WTC11 (cell line): ENCODE measurements around the gene HOXA1. TPM values are rescaled to one million over a fixed set of nuclear protein-coding genes. Genes with fewer than 3 reads are reported as not detected.
"Not testable (repeated sequence)": the region's sequence is repeated elsewhere in the genome, so short reads cannot be mapped to it uniquely, and the experiment has no call there.

Experiments used
- ATAC-seq: fragments of 200-7000 bp; cut with Tn5 transposase; 2 replicates; pipeline ENCODE4 v1.10.0; 2021; ENCODE audit warnings: mild to moderate bottlenecking, moderate library complexity
- CTCF ChIA-PET: fragments of 300-600 bp; sonication (Branson Sonifier 250); formaldehyde crosslinking; loops from one replicate; lab custom pipeline; 2021; ENCODE audit warnings: antibody characterized with exemption; lab: Charles Lee
- POLR2A ChIA-PET: fragments of 350-600 bp; sonication (Branson Sonifier 250); formaldehyde crosslinking; loops from one replicate; lab custom pipeline; 2021; ENCODE audit warnings: antibody characterized with exemption; lab: Charles Lee
- DNase-seq: peaks from one replicate; pipeline ENCODE4 v3.0.0; 2021; ENCODE audit warnings: low spot score
- H3K27ac Mint-ChIP-seq: 2 replicates; pipeline ENCODE4 v1.8.0; 2021; ENCODE audit warnings: mixed read lengths
- H3K27me3 Mint-ChIP-seq: 2 replicates; pipeline ENCODE4 v1.8.0; 2021; ENCODE audit warnings: low read depth, mild to moderate bottlenecking, moderate library complexity, mixed read lengths
- H3K36me3 Mint-ChIP-seq: 2 replicates; pipeline ENCODE4 v1.8.0; 2021; ENCODE audit warnings: mixed read lengths
- H3K4me1 Mint-ChIP-seq: 2 replicates; pipeline ENCODE4 v1.8.0; 2022; ENCODE audit warnings: mixed read lengths
- H3K4me3 Mint-ChIP-seq: 2 replicates; pipeline ENCODE4 v1.8.0; 2021; ENCODE audit warnings: mild to moderate bottlenecking, moderate library complexity, mixed read lengths
- H3K9me3 Mint-ChIP-seq: 2 replicates; pipeline ENCODE4 v1.8.0; 2021; ENCODE audit warnings: mixed read lengths
- ATF2 ChIP-seq: sonication (generic); formaldehyde crosslinking; IDR thresholded peaks from 2 replicates; pipeline ENCODE4 v1.8.1; 2022; ENCODE audit warnings: low read depth, missing genetic modification reagents, borderline replicate concordance
- CREM ChIP-seq: sonication (generic); formaldehyde crosslinking; IDR thresholded peaks from 2 replicates; pipeline ENCODE4 v1.8.1; 2022; ENCODE audit warnings: mild to moderate bottlenecking, missing genetic modification reagents, moderate library complexity
- ETV6 ChIP-seq: sonication (generic); formaldehyde crosslinking; IDR thresholded peaks from 2 replicates; pipeline ENCODE4 v1.8.1; 2022; ENCODE audit warnings: mild to moderate bottlenecking, missing genetic modification reagents
- HMGA2 ChIP-seq: fragments of 250-450 bp; sonication (Bioruptor Pico); IDR thresholded peaks from 2 replicates; pipeline ENCODE4 v1.4.0; 2021; ENCODE audit warnings: mild to moderate bottlenecking, moderate library complexity
- MYBL2 ChIP-seq: sonication (generic); formaldehyde crosslinking; IDR thresholded peaks from 2 replicates; pipeline ENCODE4 v1.8.1; 2023; ENCODE audit warnings: mild to moderate bottlenecking, moderate library complexity, missing genetic modification reagents
- RELA ChIP-seq: sonication (generic); formaldehyde crosslinking; IDR thresholded peaks from 2 replicates; pipeline ENCODE4 v1.8.1; 2022; ENCODE audit warnings: missing genetic modification reagents, mild to moderate bottlenecking, borderline replicate concordance
- ZNF671 ChIP-seq: fragments of 250-450 bp; sonication (Bioruptor Pico); IDR thresholded peaks from 2 replicates; pipeline ENCODE4 v1.8.0; 2021; ENCODE audit warnings: mild to moderate bottlenecking
- total RNA-seq: library from RNA; stranded (reverse); gene quantifications from 3 replicates; pipeline ENCODE4 v1.2.3, GENCODE V29; 2021
- TF ChIP-seq, protein P1 (sequence below): sonication (generic); formaldehyde crosslinking; conservative IDR thresholded peaks from 2 replicates; pipeline ENCODE4 v1.8.1; 2022; ENCODE audit warnings: mild to moderate bottlenecking, missing genetic modification reagents

Gene HOXA1
- total RNA-seq, 1 experiment from 2014 or later, result not detected

- H3K27me3 Mint-ChIP-seq, result peaks cover 5% of the 10 kb centered on the region
- CTCF ChIA-PET, result interaction anchor here (0.6 kb wide), 1 partner anchor 60 kb away, joined by 4 read pairs; no protein-coding TSS in a partner anchor
- peaks cover 8% of the 10 kb centered on the region for H3K36me3 Mint-ChIP-seq
- no peak overlapping the region for H3K4me3 Mint-ChIP-seq
- no peaks in the 10 kb centered on the region for H3K4me1 Mint-ChIP-seq
- no peak for DNase-seq
- H3K9me3 Mint-ChIP-seq, result peaks cover 16% of the 10 kb centered on the region
- no peak for TF ChIP-seq CREM (CRISPR knock-in tag)
- TF ChIP-seq, protein P1, sequence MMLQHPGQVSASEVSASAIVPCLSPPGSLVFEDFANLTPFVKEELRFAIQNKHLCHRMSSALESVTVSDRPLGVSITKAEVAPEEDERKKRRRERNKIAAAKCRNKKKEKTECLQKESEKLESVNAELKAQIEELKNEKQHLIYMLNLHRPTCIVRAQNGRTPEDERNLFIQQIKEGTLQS, result no peak
- TF ChIP-seq ETV6 (CRISPR knock-in tag), result no peak
- no peak for TF ChIP-seq ATF2 (CRISPR knock-in tag)
- TF ChIP-seq MYBL2 (CRISPR knock-in tag), result no peak
- TF ChIP-seq ZNF671, result no peak
- TF ChIP-seq RELA (CRISPR knock-in tag), result no peak
- no peak for TF ChIP-seq HMGA2 (CRISPR knock-in tag)
- TF ChIP-seq, all 79 proteins: peak for 0
- POLR2A ChIA-PET, result no interaction called here
- no peak overlapping the region for H3K27ac Mint-ChIP-seq
- no peak for ATAC-seq
These were observed 48.8 kb downstream of the HOXA1 start for GRCh38 chr7:27046854-27047549.

GRCh38 chr7:27045972-27046371 lies 49.8 kb downstream of the HOXA1 start:
- CTCF ChIA-PET, H3K4me3 Mint-ChIP-seq, POLR2A ChIA-PET, H3K27me3 Mint-ChIP-seq, ATAC-seq, DNase-seq, H3K4me1 Mint-ChIP-seq, H3K36me3 Mint-ChIP-seq, H3K27ac Mint-ChIP-seq: not testable (repeated sequence)
- H3K9me3 Mint-ChIP-seq, result peaks cover 16% of the 10 kb centered on the region

DNA sequence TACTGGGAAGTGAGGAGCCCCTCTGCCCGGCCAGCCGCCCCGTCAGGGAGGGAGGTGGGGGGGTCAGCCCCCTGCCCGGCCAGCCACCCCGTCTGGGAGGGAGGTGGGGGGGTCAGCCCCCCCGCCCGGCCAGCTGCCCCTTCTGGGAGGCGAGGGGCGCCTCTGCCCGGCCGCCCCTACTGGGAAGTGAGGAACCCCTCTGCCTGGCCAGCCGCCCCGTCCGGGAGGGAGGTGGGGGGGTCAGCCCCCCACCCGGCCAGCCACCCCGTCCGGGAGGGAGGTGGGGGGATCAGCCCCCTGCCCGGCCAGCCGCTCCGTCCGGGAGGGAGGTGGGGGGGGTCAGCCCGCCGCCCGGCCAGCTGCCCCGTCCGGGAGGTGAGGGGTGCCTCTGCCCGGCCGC lies 50.7 kb downstream of the HOXA1 start:
- H3K4me3 Mint-ChIP-seq, ATAC-seq, H3K4me1 Mint-ChIP-seq, DNase-seq, H3K27ac Mint-ChIP-seq, H3K36me3 Mint-ChIP-seq, CTCF ChIA-PET, H3K27me3 Mint-ChIP-seq: not testable (repeated sequence)
- H3K9me3 Mint-ChIP-seq, result peaks cover 16% of the 10 kb centered on the region
- POLR2A ChIA-PET, result interaction anchor here (0.8 kb wide), 1 partner anchor 154 kb away, joined by 3 read pairs; no protein-coding TSS in a partner anchor

Other genes starting within 250 kb of the HOXA1 start
- 2.5 to 4.0 TPM (median 2.8 TPM) in 3 replicates for gene SKAP2, start 231.4 kb downstream of the HOXA1 start, total RNA-seq
- not detected in 3 replicates for gene HOXA2, start 6.7 kb upstream of the HOXA1 start, total RNA-seq
- not detected in 3 replicates for gene HOXA4, start 34.8 kb upstream of the HOXA1 start, total RNA-seq
- 0.14 TPM in 1 of 3 replicates, not detected in the others for gene HOXA5, start 47.7 kb upstream of the HOXA1 start, total RNA-seq
- gene HOXA6, start 51.8 kb upstream of the HOXA1 start, total RNA-seq, result not detected in 3 replicates
- 0.11 TPM in 1 of 3 replicates, not detected in the others for gene HOXA3, start 56.6 kb upstream of the HOXA1 start, total RNA-seq
- not detected in 3 replicates for gene HOXA7, start 60.7 kb upstream of the HOXA1 start, total RNA-seq
- not detected in 3 replicates for gene HOXA9, start 69.5 kb upstream of the HOXA1 start, total RNA-seq
- 0.07 TPM in 1 of 3 replicates, not detected in the others for gene HOXA10, start 78.3 kb upstream of the HOXA1 start, total RNA-seq
- gene HOXA11, start 89.2 kb upstream of the HOXA1 start, total RNA-seq, result not detected in 3 replicates
- gene HOXA13, start 104.1 kb upstream of the HOXA1 start, total RNA-seq, result not detected in 3 replicates
- not detected in 3 replicates for gene EVX1, start 146.8 kb upstream of the HOXA1 start, total RNA-seq